ENCODE measurements around the gene RO60. TPM values are rescaled to one million over a fixed set of nuclear protein-coding genes. Genes with fewer than 3 reads are reported as not detected.
A peak's percentile ranks its signal among the peaks of the same experiment; 100 is the strongest.

RO60 gene
- total RNA-seq, 6 experiments from 2014 or later, result 59.7 to 79.0 (median 61.8) TPM

DNA sequence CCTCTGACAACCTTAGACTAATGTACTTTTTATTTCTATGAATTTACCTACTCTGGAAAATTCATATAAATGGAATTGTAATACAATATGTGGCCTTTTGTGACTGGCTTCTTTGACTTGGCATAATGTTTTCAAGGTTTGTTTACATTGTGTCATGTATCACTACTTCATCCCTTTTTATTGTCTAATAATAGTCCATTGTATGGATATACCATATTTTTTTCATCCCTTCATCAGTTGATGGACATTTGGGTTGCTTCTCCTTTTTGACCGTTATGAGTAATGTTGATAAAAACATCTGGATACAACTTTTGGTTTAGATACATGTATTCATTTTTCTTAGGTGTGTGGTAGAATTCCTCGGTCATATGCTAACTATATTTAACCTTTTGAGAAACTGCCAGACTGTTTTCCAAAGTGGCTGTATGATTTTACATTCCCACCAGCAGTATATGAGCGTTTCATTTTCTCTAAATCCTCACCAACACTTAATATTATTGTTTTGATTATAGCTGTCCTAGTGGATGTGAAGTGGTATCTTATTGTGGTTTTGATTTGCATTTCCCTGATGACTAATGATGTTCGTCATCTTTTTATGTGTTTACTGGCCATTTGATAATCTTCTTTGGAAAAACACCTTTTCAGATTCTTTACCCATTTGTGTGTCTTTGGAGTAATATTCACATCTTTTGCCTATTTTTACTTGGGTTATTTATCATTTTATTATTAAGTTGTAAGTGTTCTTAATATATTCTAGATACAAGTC, 3.5 kb downstream of the RO60 start:
- Mint-ChIP-seq H3K27ac (no peak overlapping the region), H3K9me3 (no peaks in the 10 kb centered on the region), H3K4me3 (peak overlapping the region; percentile 7; the same call in 1 of the 2 replicates), H3K36me3 (ENCODE audit: low read depth) (peaks cover 19% of the 10 kb centered on the region), H3K27me3 (ENCODE audit: insufficient read depth) (peaks cover 9% of the 10 kb centered on the region), H3K4me1 (ENCODE audit: low read depth) (peaks cover 38% of the 10 kb centered on the region)
- TF ChIP-seq, protein P1, sequence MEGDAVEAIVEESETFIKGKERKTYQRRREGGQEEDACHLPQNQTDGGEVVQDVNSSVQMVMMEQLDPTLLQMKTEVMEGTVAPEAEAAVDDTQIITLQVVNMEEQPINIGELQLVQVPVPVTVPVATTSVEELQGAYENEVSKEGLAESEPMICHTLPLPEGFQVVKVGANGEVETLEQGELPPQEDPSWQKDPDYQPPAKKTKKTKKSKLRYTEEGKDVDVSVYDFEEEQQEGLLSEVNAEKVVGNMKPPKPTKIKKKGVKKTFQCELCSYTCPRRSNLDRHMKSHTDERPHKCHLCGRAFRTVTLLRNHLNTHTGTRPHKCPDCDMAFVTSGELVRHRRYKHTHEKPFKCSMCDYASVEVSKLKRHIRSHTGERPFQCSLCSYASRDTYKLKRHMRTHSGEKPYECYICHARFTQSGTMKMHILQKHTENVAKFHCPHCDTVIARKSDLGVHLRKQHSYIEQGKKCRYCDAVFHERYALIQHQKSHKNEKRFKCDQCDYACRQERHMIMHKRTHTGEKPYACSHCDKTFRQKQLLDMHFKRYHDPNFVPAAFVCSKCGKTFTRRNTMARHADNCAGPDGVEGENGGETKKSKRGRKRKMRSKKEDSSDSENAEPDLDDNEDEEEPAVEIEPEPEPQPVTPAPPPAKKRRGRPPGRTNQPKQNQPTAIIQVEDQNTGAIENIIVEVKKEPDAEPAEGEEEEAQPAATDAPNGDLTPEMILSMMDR (IDR thresholded peaks at IDR 0.05), result no peak
- DNase-seq, result peak; percentile 25

DNA sequence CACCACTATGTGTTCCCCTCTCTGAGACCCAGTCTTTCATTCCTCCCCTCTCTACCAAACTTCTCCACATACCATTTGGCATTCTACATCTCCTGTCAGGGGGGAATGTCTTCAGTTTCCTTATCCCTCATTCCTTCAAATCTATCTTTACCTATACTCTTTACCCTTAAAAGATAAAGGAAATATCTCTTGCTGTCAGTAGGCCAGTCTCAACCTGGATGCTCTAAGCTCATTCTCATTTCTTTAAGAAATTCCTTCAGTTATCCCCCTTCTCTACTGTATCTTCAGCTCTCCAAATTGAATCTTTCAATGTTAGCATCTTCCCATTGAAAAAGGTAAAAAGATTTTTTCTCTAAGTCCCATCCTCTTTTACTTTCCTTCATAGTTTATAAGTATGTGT, 6.5 kb downstream of the RO60 start:
- Mint-ChIP-seq H3K9me3 (no peaks in the 10 kb centered on the region), H3K4me3 (no peak overlapping the region), H3K27ac (no peak overlapping the region), H3K27me3 (ENCODE audit: insufficient read depth) (no peaks in the 10 kb centered on the region; the same call in 1 of the 2 replicates), H3K36me3 (ENCODE audit: low read depth) (peaks cover 27% of the 10 kb centered on the region), H3K4me1 (ENCODE audit: low read depth) (peaks cover 25% of the 10 kb centered on the region)
- no peak for DNase-seq
- TF ChIP-seq, protein P1 (IDR thresholded peaks at IDR 0.05), result no peak

DNA sequence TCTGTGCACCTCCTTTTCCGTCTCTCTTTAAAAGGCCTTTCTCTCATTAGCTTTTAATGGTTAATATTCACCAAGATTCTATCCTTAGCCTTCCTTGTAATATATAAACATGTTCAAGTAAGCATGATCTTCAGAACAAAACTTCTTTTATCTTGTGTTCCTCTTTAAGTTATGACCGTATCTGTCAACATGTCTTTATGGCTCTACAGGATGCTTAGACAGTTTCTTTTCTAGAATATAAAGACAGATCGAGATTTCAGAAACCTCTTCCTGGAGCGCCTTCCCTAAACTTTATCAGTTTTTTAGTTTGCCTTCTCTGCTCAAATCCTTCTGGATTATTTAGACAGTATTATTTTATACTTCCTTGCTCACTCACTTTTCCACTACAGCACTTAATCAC, 7.2 kb downstream of the RO60 start:
- Mint-ChIP-seq H3K4me3 (no peak overlapping the region), H3K27me3 (ENCODE audit: insufficient read depth) (no peaks in the 10 kb centered on the region; the same call in 1 of the 2 replicates), H3K36me3 (ENCODE audit: low read depth) (peaks cover 23% of the 10 kb centered on the region), H3K9me3 (no peaks in the 10 kb centered on the region), H3K27ac (no peak overlapping the region), H3K4me1 (ENCODE audit: low read depth) (peaks cover 19% of the 10 kb centered on the region)
- no peak for DNase-seq
- TF ChIP-seq, protein P1 (IDR thresholded peaks at IDR 0.05), result no peak

DNA sequence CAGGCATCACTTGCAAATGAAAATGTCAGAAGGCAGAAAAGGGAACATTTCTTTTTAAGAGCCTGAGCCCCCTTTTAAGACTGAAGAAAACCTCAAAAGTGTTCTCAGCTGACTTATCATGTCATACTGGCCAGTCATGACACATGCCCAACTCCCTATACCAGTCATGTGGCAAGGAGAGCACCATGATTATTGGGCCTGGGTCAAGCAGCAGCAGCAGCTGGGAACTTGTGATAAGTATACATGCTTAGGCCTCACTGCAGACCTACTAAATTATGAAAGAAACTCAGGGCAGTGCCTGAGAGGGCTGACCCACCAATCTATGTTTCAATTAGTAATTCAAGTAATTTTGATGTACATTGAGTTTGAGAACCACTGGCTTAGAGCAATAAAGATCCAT, 8.6 kb downstream of the RO60 start:
- Mint-ChIP-seq H3K27me3 (ENCODE audit: insufficient read depth) (no peaks in the 10 kb centered on the region; the same call in 1 of the 2 replicates), H3K4me1 (ENCODE audit: low read depth) (peaks cover 13% of the 10 kb centered on the region), H3K27ac (no peak overlapping the region), H3K9me3 (no peaks in the 10 kb centered on the region), H3K36me3 (ENCODE audit: low read depth) (peaks cover 21% of the 10 kb centered on the region), H3K4me3 (no peak overlapping the region)
- TF ChIP-seq, protein P1 (IDR thresholded peaks at IDR 0.05), result no peak
- DNase-seq, result no peak

DNA sequence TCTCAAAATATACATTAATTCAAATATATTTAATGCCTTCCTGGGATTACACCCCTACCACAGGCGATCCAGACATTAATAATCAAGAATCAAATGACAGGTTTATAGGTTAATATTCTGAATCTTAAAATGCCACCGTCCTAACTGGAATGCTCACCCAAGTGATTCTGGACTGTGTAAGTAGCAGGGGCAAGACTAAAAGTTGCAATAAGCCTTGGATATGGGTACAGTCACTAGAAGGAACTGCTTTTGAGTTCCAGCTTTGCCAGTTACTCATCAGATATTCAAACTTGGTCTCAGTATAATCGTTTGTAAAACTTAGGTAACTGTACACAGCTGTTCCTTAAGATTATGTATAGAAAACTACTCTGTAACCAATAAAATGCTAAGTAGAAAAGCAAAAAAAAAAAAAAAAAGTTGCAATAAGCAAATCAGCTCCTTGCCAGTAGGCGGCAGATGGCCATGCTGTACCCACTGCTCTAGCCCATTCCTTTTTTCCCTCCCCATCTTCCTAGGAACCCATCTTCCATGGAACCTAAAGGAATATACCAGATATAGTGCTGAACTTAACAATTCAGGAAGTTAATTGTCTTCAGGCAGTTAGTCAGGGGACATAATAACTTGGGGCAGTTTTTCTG, 10.5 kb downstream of the RO60 start:
- Mint-ChIP-seq H3K27me3 (ENCODE audit: insufficient read depth) (no peaks in the 10 kb centered on the region), H3K4me3 (no peak overlapping the region), H3K4me1 (ENCODE audit: low read depth) (peaks cover 5% of the 10 kb centered on the region; the same call in 1 of the 2 replicates), H3K27ac (no peak overlapping the region), H3K9me3 (no peaks in the 10 kb centered on the region), H3K36me3 (ENCODE audit: low read depth) (peaks cover 14% of the 10 kb centered on the region)
- peak; percentile 8 for DNase-seq
- TF ChIP-seq, protein P1 (IDR thresholded peaks at IDR 0.05), result peak; percentile 67

All from HFFc6 (cell line).